CD4-positive, alpha-beta T cell treated with Interleukin-17A for 1 hour (primary cell): ENCODE data around the gene AGBL3.

Experiments used
- DNase-seq: peaks from one replicate; pipeline ENCODE4 v3.0.0-alpha.2; 2020

AGBL3 gene

GRCh38 chr7:135150072-135150782 lies 163.9 kb downstream of the AGBL3 start:
- no peak for DNase-seq

- DNase-seq, result no peak
These were observed 164.8 kb downstream of the AGBL3 start for GRCh38 chr7:135151132-135151531.

- DNase-seq, result no peak
These were observed 165.2 kb downstream of the AGBL3 start for GRCh38 chr7:135151533-135151932.

- no peak for DNase-seq
These were observed 166.1 kb downstream of the AGBL3 start for GRCh38 chr7:135152442-135152841.

- no peak for DNase-seq
These were observed 168.4 kb downstream of the AGBL3 start for GRCh38 chr7:135154734-135155133.

- no peak for DNase-seq
These were observed 170.0 kb downstream of the AGBL3 start for GRCh38 chr7:135156290-135156689.

- DNase-seq, result no peak
These were observed 171.9 kb downstream of the AGBL3 start for GRCh38 chr7:135158141-135158655.

GRCh38 chr7:135158874-135159273 lies 172.6 kb downstream of the AGBL3 start:
- DNase-seq, result no peak

GRCh38 chr7:135159359-135160085 lies 173.2 kb downstream of the AGBL3 start:
- no peak for DNase-seq

GRCh38 chr7:135160098-135160857 lies 174.0 kb downstream of the AGBL3 start:
- DNase-seq, result no peak

- no peak for DNase-seq
These were observed 174.7 kb downstream of the AGBL3 start for GRCh38 chr7:135160858-135161653.

GRCh38 chr7:135161669-135162068 lies 175.4 kb downstream of the AGBL3 start:
- DNase-seq, result no peak

GRCh38 chr7:135162382-135163001 lies 176.2 kb downstream of the AGBL3 start:
- no peak for DNase-seq

GRCh38 chr7:135164357-135165061 lies 178.2 kb downstream of the AGBL3 start:
- DNase-seq, result no peak

GRCh38 chr7:135165862-135166261 lies 179.6 kb downstream of the AGBL3 start:
- DNase-seq, result no peak

GRCh38 chr7:135166338-135166990 lies 180.2 kb downstream of the AGBL3 start:
- DNase-seq, result no peak

- DNase-seq, result no peak
These were observed 181.1 kb downstream of the AGBL3 start for GRCh38 chr7:135167365-135167917.

GRCh38 chr7:135168001-135168400 lies 181.7 kb downstream of the AGBL3 start:
- peak; percentile 52 for DNase-seq

- no peak for DNase-seq
These were observed 182.3 kb downstream of the AGBL3 start for GRCh38 chr7:135168489-135169140.
